SK-N-SH treated with all-trans-retinoic acid at 6 μM for 48 hours (cell line): ENCODE measurements around the gene ITPR2.

Experiments used
- ATAC-seq: fragments of 200-7000 bp; cut with Tn5 transposase; 3 replicates; pipeline ENCODE4 v1.9.1; 2020; ENCODE audit warnings: mild to moderate bottlenecking, moderate library complexity
- ARNTL ChIP-seq: fragments of 450-650 bp; formaldehyde crosslinking; IDR thresholded peaks from 2 replicates; pipeline ENCODE4 v1.5.0; 2020; ENCODE audit warnings: low read depth, mild to moderate bottlenecking, moderate library complexity, borderline replicate concordance
- BACH2 ChIP-seq: fragments of 250-450 bp; sonication (Bioruptor Pico); IDR thresholded peaks from 2 replicates; pipeline ENCODE4 v1.9.0; 2021; ENCODE audit warnings: mild to moderate bottlenecking, borderline replicate concordance
- CSDC2 ChIP-seq: fragments of 250-450 bp; sonication (Bioruptor Pico); IDR thresholded peaks from 2 replicates; pipeline ENCODE4 v1.5.0; 2020; ENCODE audit warnings: mild to moderate bottlenecking, moderate library complexity
- ESRRG ChIP-seq: fragments of 250-450 bp; sonication (Bioruptor Pico); IDR thresholded peaks from 2 replicates; pipeline ENCODE4 v1.6.1; 2021; ENCODE audit warnings: mild to moderate bottlenecking
- GLIS3 ChIP-seq: fragments of 250-450 bp; sonication (Bioruptor Pico); IDR thresholded peaks from 2 replicates; pipeline ENCODE4 v1.5.0; 2020; ENCODE audit warnings: mild to moderate bottlenecking, moderate library complexity
- ISL1 ChIP-seq: fragments of 250-450 bp; sonication (Bioruptor Pico); IDR thresholded peaks from 2 replicates; pipeline ENCODE4 v2.1.2; 2022; ENCODE audit warnings: mild to moderate bottlenecking, moderate library complexity
- OSR1 ChIP-seq: fragments of 250-450 bp; sonication (Bioruptor Pico); IDR thresholded peaks from 2 replicates; pipeline ENCODE4 v1.8.0; 2022; ENCODE audit warnings: moderate library complexity, mild to moderate bottlenecking, inconsistent platforms
- PATZ1 ChIP-seq: fragments of 250-450 bp; sonication (Bioruptor Pico); IDR thresholded peaks from 2 replicates; pipeline ENCODE4 v1.8.0; 2020; ENCODE audit warnings: mild to moderate bottlenecking, moderate library complexity, borderline replicate concordance
- PPARA ChIP-seq: fragments of 250-450 bp; sonication (Bioruptor Pico); IDR thresholded peaks from 2 replicates; pipeline ENCODE4 v1.5.0; 2020; ENCODE audit warnings: mild to moderate bottlenecking, borderline replicate concordance
- RARB ChIP-seq: fragments of 250-450 bp; sonication (Bioruptor Pico); IDR thresholded peaks from 2 replicates; pipeline ENCODE4 v1.8.0; 2021; ENCODE audit warnings: mild to moderate bottlenecking, moderate library complexity
- TCF4 ChIP-seq: fragments of 250-450 bp; sonication (Bioruptor Pico); IDR thresholded peaks from 2 replicates; pipeline ENCODE4 v1.8.0; 2021; ENCODE audit warnings: mild to moderate bottlenecking, moderate library complexity, borderline replicate concordance
- TOX ChIP-seq: fragments of 250-450 bp; sonication (Bioruptor Pico); IDR thresholded peaks from 2 replicates; pipeline ENCODE4 v1.8.0; 2021; ENCODE audit warnings: mild to moderate bottlenecking, moderate library complexity, borderline replicate concordance
- ZC3H10 ChIP-seq: fragments of 250-450 bp; sonication (Bioruptor Pico); IDR thresholded peaks from 2 replicates; pipeline ENCODE4 v1.5.1; 2021; ENCODE audit warnings: mild to moderate bottlenecking, moderate library complexity
- ZFP3 ChIP-seq: fragments of 250-450 bp; sonication (Bioruptor Pico); IDR thresholded peaks from 2 replicates; pipeline ENCODE4 v1.5.0; 2020; ENCODE audit warnings: mild to moderate bottlenecking, moderate library complexity
- ZFP30 ChIP-seq: fragments of 450-650 bp; formaldehyde crosslinking; IDR thresholded peaks from 2 replicates; pipeline ENCODE4 v1.5.0; 2022; ENCODE audit warnings: mild to moderate bottlenecking, moderate library complexity
- ZNF565 ChIP-seq: fragments of 450-650 bp; formaldehyde crosslinking; conservative IDR thresholded peaks from 2 replicates; pipeline ENCODE4 v1.5.0; 2020; ENCODE audit warnings: low read depth, mild to moderate bottlenecking, moderate library complexity
- ZNF70 ChIP-seq: fragments of 450-650 bp; formaldehyde crosslinking; IDR thresholded peaks from 2 replicates; pipeline ENCODE4 v1.5.0; 2020; ENCODE audit warnings: mild to moderate bottlenecking, moderate library complexity
- ZNF8 ChIP-seq: fragments of 450-650 bp; formaldehyde crosslinking; IDR thresholded peaks from 2 replicates; pipeline ENCODE4 v1.5.0; 2020; ENCODE audit warnings: mild to moderate bottlenecking, moderate library complexity
- TF ChIP-seq, protein P1 (sequence below): fragments of 250-450 bp; sonication (Bioruptor Pico); IDR thresholded peaks from 2 replicates; pipeline ENCODE4 v1.5.0; 2020; ENCODE audit warnings: mild to moderate bottlenecking, moderate library complexity
- TF ChIP-seq, protein P2 (sequence below): fragments of 250-450 bp; sonication (Bioruptor Pico); IDR thresholded peaks from 2 replicates; pipeline ENCODE4 v1.5.1; 2021; ENCODE audit warnings: mild to moderate bottlenecking, moderate library complexity
- TF ChIP-seq, protein P3 (sequence below): fragments of 250-450 bp; sonication (Bioruptor Pico); IDR thresholded peaks from 2 replicates; pipeline ENCODE4 v1.5.1; 2020; ENCODE audit warnings: low read depth, mild to moderate bottlenecking, moderate library complexity

ITPR2 gene

GRCh38 chr12:26492406-26492805, 340.6 kb downstream of the ITPR2 start:
- TF ChIP-seq ZNF565 (CRISPR knock-in tag) (no peak), ZFP30 (CRISPR knock-in tag) (no peak), ESRRG (no peak), TOX (CRISPR knock-in tag) (no peak), ZFP3 (CRISPR knock-in tag) (no peak), GLIS3 (no peak)
- TF ChIP-seq, protein P1, sequence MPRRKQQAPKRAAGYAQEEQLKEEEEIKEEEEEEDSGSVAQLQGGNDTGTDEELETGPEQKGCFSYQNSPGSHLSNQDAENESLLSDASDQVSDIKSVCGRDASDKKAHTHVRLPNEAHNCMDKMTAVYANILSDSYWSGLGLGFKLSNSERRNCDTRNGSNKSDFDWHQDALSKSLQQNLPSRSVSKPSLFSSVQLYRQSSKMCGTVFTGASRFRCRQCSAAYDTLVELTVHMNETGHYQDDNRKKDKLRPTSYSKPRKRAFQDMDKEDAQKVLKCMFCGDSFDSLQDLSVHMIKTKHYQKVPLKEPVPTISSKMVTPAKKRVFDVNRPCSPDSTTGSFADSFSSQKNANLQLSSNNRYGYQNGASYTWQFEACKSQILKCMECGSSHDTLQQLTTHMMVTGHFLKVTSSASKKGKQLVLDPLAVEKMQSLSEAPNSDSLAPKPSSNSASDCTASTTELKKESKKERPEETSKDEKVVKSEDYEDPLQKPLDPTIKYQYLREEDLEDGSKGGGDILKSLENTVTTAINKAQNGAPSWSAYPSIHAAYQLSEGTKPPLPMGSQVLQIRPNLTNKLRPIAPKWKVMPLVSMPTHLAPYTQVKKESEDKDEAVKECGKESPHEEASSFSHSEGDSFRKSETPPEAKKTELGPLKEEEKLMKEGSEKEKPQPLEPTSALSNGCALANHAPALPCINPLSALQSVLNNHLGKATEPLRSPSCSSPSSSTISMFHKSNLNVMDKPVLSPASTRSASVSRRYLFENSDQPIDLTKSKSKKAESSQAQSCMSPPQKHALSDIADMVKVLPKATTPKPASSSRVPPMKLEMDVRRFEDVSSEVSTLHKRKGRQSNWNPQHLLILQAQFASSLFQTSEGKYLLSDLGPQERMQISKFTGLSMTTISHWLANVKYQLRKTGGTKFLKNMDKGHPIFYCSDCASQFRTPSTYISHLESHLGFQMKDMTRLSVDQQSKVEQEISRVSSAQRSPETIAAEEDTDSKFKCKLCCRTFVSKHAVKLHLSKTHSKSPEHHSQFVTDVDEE = no peak
- TF ChIP-seq, protein P2, sequence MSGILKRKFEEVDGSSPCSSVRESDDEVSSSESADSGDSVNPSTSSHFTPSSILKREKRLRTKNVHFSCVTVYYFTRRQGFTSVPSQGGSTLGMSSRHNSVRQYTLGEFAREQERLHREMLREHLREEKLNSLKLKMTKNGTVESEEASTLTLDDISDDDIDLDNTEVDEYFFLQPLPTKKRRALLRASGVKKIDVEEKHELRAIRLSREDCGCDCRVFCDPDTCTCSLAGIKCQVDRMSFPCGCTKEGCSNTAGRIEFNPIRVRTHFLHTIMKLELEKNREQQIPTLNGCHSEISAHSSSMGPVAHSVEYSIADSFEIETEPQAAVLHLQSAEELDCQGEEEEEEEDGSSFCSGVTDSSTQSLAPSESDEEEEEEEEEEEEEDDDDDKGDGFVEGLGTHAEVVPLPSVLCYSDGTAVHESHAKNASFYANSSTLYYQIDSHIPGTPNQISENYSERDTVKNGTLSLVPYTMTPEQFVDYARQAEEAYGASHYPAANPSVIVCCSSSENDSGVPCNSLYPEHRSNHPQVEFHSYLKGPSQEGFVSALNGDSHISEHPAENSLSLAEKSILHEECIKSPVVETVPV (CRISPR knock-in tag) = no peak

GRCh38 chr12:26489908-26490307, 343.1 kb downstream of the ITPR2 start:
- TF ChIP-seq ZNF70 (CRISPR knock-in tag) = no peak
- TF ChIP-seq ISL1 = no peak
- no peak for TF ChIP-seq ZFP30 (CRISPR knock-in tag)
- TF ChIP-seq, protein P3, sequence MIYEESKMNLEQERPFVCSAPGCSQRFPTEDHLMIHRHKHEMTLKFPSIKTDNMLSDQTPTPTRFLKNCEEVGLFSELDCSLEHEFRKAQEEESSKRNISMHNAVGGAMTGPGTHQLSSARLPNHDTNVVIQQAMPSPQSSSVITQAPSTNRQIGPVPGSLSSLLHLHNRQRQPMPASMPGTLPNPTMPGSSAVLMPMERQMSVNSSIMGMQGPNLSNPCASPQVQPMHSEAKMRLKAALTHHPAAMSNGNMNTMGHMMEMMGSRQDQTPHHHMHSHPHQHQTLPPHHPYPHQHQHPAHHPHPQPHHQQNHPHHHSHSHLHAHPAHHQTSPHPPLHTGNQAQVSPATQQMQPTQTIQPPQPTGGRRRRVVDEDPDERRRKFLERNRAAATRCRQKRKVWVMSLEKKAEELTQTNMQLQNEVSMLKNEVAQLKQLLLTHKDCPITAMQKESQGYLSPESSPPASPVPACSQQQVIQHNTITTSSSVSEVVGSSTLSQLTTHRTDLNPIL (CRISPR knock-in tag) = no peak
- no peak for TF ChIP-seq GLIS3
- TF ChIP-seq, protein P1 = no peak
- TF ChIP-seq PPARA = no peak
- TF ChIP-seq ZNF8 (CRISPR knock-in tag) = no peak
- ATAC-seq = no peak

More at GRCh38 chr12:26492406-26492805, 340.6 kb downstream of the ITPR2 start:
- ATAC-seq = no peak

DNA sequence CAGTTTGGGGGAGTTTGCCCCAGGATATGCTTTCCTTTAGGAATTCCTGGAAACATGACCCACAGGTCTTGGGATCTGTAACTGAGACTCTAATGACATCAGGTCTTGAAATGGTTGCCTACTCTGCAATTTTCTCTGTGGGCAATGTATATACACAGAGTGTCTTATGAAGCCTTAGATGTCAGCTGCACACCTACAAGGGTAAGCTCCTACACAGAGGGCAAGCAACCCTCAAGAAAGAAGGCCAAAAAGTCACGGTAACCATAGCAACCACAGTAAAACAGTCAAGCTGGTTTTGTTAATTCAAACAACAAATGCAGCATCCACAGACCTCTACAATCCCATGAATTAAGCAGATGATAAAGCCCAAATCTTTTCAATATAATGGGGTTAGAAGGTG, 344.6 kb downstream of the ITPR2 start:
- TF ChIP-seq ESRRG = no peak
- no peak for TF ChIP-seq TCF4 (CRISPR knock-in tag)
- TF ChIP-seq ISL1 = no peak
- no peak for TF ChIP-seq PPARA
- TF ChIP-seq, protein P3 (CRISPR knock-in tag) = no peak
- no peak for TF ChIP-seq ZFP30 (CRISPR knock-in tag)
- no peak for TF ChIP-seq GLIS3
- TF ChIP-seq, all 23 proteins: peak for 0

GRCh38 chr12:26473291-26473690, 359.7 kb downstream of the ITPR2 start:
- ATAC-seq = no peak

More for the DNA sequence above, 344.6 kb downstream of the ITPR2 start:
- no peak for ATAC-seq

More at GRCh38 chr12:26473291-26473690, 359.7 kb downstream of the ITPR2 start:
- TF ChIP-seq ZNF8 (CRISPR knock-in tag) = no peak
- TF ChIP-seq PPARA = no peak
- no peak for TF ChIP-seq ARNTL (CRISPR knock-in tag)
- TF ChIP-seq ZNF70 (CRISPR knock-in tag) = no peak
- TF ChIP-seq ZC3H10 (CRISPR knock-in tag) = no peak
- no peak for TF ChIP-seq ISL1
- TF ChIP-seq CSDC2 (CRISPR knock-in tag) = no peak
- no peak for TF ChIP-seq RARB (CRISPR knock-in tag)
- no peak for TF ChIP-seq ZFP3 (CRISPR knock-in tag)
- no peak for TF ChIP-seq BACH2 (CRISPR knock-in tag)
- TF ChIP-seq, protein P1 = no peak
- TF ChIP-seq ZFP30 (CRISPR knock-in tag) = no peak
- TF ChIP-seq OSR1 = no peak
- no peak for TF ChIP-seq ESRRG
- TF ChIP-seq PATZ1 (CRISPR knock-in tag) = no peak
- TF ChIP-seq TOX (CRISPR knock-in tag) = no peak
